Endothelial cell of umbilical vein (primary cell): ENCODE results near the gene CELF1. TPM values are rescaled to one million over a fixed set of nuclear protein-coding genes. Genes with fewer than 3 reads are reported as not detected.

ENCODE experiments used
- BruUV-seq: library from RNA; stranded (reverse); fragments of 400-500 nt; replicated peaks from 2 replicates; lab custom pipeline; 2021; lab: Mats Ljungman, UMichigan
- CTCF ChIA-PET: fragments of 300-600, 350-600 bp; sonication (Branson Sonifier 250); formaldehyde crosslinking; loops from one replicate; lab custom pipeline; 2021; ENCODE audit warnings: antibody characterized with exemption, inconsistent platforms; lab: Charles Lee
- POLR2A ChIA-PET: fragments of 300-600, 350-600 bp; sonication (Branson Sonifier 250); formaldehyde crosslinking; loops from one replicate; lab custom pipeline; 2021; ENCODE audit warnings: antibody characterized with exemption, inconsistent platforms; lab: Charles Lee
- DNase-seq: peaks from one replicate; pipeline ENCODE4 v3.0.0-alpha.2; 2011; ENCODE audit warnings: low read depth, low spot score
- FAIRE-seq: peaks from 2 replicates; lab custom pipeline; 2011; peaks lifted over from hg19 to GRCh38; lab: Jason Lieb, UNC
- H2AFZ ChIP-seq: 2 replicates; pipeline ENCODE4 v1.6.0; 2012; ENCODE audit warnings: low read depth, low read length, control low read depth, inconsistent platforms
- H3K27ac ChIP-seq: 2 replicates; pipeline ENCODE4 v1.5.1; 2011; ENCODE audit warnings: low read depth, mild to moderate bottlenecking, control low read depth, low read length, moderate library complexity; ENCODE audit not compliant: insufficient read depth
- H3K27me3 ChIP-seq, 2 experiments: 2 replicates each; pipeline versions ENCODE4 v1.6.0 to v1.6.1; 2011; ENCODE audit warnings: low read length in 2 of 2, mixed read lengths in 1 of 2; ENCODE audit not compliant: control insufficient read depth in 2 of 2, insufficient read depth in 2 of 2
- H3K36me3 ChIP-seq, 2 experiments: 2 replicates in 1 of 2; 3 replicates in 1 of 2; pipeline ENCODE4 v1.5.1; 2011; ENCODE audit warnings: low read length in 2 of 2, mild to moderate bottlenecking in 1 of 2, moderate library complexity in 1 of 2; ENCODE audit not compliant: control insufficient read depth in 2 of 2, insufficient read depth in 2 of 2; ENCODE audit errors: extremely low read depth in 1 of 2
- H3K4me1 ChIP-seq: 3 replicates; pipeline ENCODE4 v1.5.1; 2011; ENCODE audit warnings: mild to moderate bottlenecking, low read length; ENCODE audit not compliant: control insufficient read depth, insufficient read depth; ENCODE audit errors: extremely low read depth
- H3K4me2 ChIP-seq: 2 replicates; pipeline ENCODE4 v1.6.1; 2011; ENCODE audit warnings: low read length, control low read depth, mixed read lengths; ENCODE audit not compliant: insufficient read depth
- H3K4me3 ChIP-seq, 3 experiments: fragments of 200-600 bp in 1 of 3; sonication (generic), shearing (Covaris generic) in 1 of 3; replicated peaks in 1 of 3; 2 replicates each; pipeline ENCODE4 v1.5.1; 2011 to 2016; ENCODE audit warnings: control low read depth in 3 of 3, low read length in 3 of 3, mild to moderate bottlenecking in 2 of 3, inconsistent platforms in 1 of 3, low read depth in 1 of 3, moderate library complexity in 1 of 3; ENCODE audit not compliant: insufficient read depth in 1 of 3
- H3K79me2 ChIP-seq: 2 replicates; pipeline ENCODE4 v1.6.0; 2012; ENCODE audit warnings: low read length, inconsistent platforms; ENCODE audit not compliant: control insufficient read depth, insufficient read depth
- H3K9ac ChIP-seq: replicated peaks from 2 replicates; pipeline ENCODE3; 2011; ENCODE audit warnings: low read length, control low read depth; ENCODE audit not compliant: insufficient read depth; ENCODE audit errors: extremely low read depth
- H3K9me1 ChIP-seq: replicated peaks from 3 replicates; pipeline ENCODE4 v1.6.0; 2011; ENCODE audit warnings: mild to moderate bottlenecking, low read length; ENCODE audit not compliant: control insufficient read depth, insufficient read depth; ENCODE audit errors: extremely low read depth
- H3K9me3 ChIP-seq: replicated peaks from 2 replicates; pipeline ENCODE4 v1.5.1; 2012; ENCODE audit warnings: low read length, inconsistent platforms; ENCODE audit not compliant: control insufficient read depth, insufficient read depth
- H4K20me1 ChIP-seq: replicated peaks from 2 replicates; pipeline ENCODE3; 2011; ENCODE audit warnings: mild to moderate bottlenecking, low read length; ENCODE audit not compliant: control insufficient read depth, insufficient read depth; ENCODE audit errors: extremely low read depth
- EZH2 ChIP-seq: IDR thresholded peaks from 2 replicates; pipeline ENCODE4 v1.6.1; 2012; ENCODE audit warnings: borderline replicate concordance, low read depth, mild to moderate bottlenecking, moderate library complexity, low read length, inconsistent platforms; ENCODE audit not compliant: severe bottlenecking
- FOS ChIP-seq: IDR thresholded peaks from 2 replicates; pipeline ENCODE4 v1.6.1; 2011; ENCODE audit warnings: mild to moderate bottlenecking, low read length, moderate library complexity, borderline replicate concordance; ENCODE audit not compliant: insufficient read depth
- GATA2 ChIP-seq: IDR thresholded peaks from 2 replicates; pipeline ENCODE4 v1.7.0; 2011; ENCODE audit warnings: low read depth, mild to moderate bottlenecking, moderate library complexity, mixed read lengths, low read length; ENCODE audit not compliant: insufficient read length, insufficient read depth
- JUN ChIP-seq: IDR thresholded peaks from 2 replicates; pipeline ENCODE4 v1.6.1; 2011; ENCODE audit warnings: borderline replicate concordance, low read depth; ENCODE audit not compliant: insufficient read length, insufficient read depth
- MYC ChIP-seq: IDR thresholded peaks from one replicate; pipeline ENCODE4 v1.6.1; 2011; ENCODE audit warnings: mild to moderate bottlenecking, low read depth, low read length
- POLR2A ChIP-seq: IDR thresholded peaks from 2 replicates; pipeline ENCODE4 v1.6.1; 2012; ENCODE audit warnings: low read depth, mild to moderate bottlenecking, control low read depth, low read length
- POLR2AphosphoS5 ChIP-seq: IDR thresholded peaks from 2 replicates; pipeline ENCODE4 v1.6.1; 2012; ENCODE audit warnings: low read depth, mild to moderate bottlenecking, control low read depth, low read length, moderate library complexity; ENCODE audit not compliant: insufficient read depth
- dilution Hi-C: fragments of 300-500 bp; cut with MboI; formaldehyde crosslinking; loops from one replicate; pipeline ENCODE4 v1.15.0; 2019; ENCODE audit warnings: low sequenced_read_pairs; ENCODE audit not compliant: extremely low pct_ligation_motif_present
- intact Hi-C: fragments of 100-400 bp; cut with micrococcal nuclease; formaldehyde crosslinking; loops from one replicate; pipeline ENCODE4 v1.10.0; 2022
- polyA plus RNA-seq, 4 experiments: library from polyadenylated mRNA; depleted of rRNA in 3 of 4; stranded (reverse) in 3 of 4; unstranded in 1 of 4; fragments of >200 nt; gene quantifications; 2 replicates each; pipeline versions ENCODE4 v1.2.1 to v1.2.3, GENCODE V29; 2011 to 2012; ENCODE audit warnings: missing spikeins in 1 of 4
- total RNA-seq: library from RNA; stranded (reverse); gene quantifications from 2 replicates; pipeline ENCODE4 v1.2.3, GENCODE V29; 2021
- TF ChIP-seq, protein P1 (sequence below), 2 donors: IDR thresholded peaks; 1 replicate in 1 of 2; 2 replicates in 1 of 2; pipeline ENCODE4 v1.5.1; 2011; ENCODE audit warnings: low read length in 2 of 2, mild to moderate bottlenecking in 2 of 2, moderate library complexity in 2 of 2, control low read depth in 1 of 2, inconsistent platforms in 1 of 2, low read depth in 1 of 2; ENCODE audit not compliant: insufficient read depth in 1 of 2; ENCODE audit errors: extremely low read depth in 1 of 2
- TF ChIP-seq, protein P2 (sequence below): IDR thresholded peaks from 2 replicates; pipeline ENCODE4 v1.6.1; 2011; ENCODE audit not compliant: insufficient read depth, insufficient read length

CELF1 gene
- total and polyA plus RNA-seq, 2 donors (not counting 3 experiments of a cell fraction or from before 2014, with no cell fraction given), result 66.3 to 120 TPM

DNA sequence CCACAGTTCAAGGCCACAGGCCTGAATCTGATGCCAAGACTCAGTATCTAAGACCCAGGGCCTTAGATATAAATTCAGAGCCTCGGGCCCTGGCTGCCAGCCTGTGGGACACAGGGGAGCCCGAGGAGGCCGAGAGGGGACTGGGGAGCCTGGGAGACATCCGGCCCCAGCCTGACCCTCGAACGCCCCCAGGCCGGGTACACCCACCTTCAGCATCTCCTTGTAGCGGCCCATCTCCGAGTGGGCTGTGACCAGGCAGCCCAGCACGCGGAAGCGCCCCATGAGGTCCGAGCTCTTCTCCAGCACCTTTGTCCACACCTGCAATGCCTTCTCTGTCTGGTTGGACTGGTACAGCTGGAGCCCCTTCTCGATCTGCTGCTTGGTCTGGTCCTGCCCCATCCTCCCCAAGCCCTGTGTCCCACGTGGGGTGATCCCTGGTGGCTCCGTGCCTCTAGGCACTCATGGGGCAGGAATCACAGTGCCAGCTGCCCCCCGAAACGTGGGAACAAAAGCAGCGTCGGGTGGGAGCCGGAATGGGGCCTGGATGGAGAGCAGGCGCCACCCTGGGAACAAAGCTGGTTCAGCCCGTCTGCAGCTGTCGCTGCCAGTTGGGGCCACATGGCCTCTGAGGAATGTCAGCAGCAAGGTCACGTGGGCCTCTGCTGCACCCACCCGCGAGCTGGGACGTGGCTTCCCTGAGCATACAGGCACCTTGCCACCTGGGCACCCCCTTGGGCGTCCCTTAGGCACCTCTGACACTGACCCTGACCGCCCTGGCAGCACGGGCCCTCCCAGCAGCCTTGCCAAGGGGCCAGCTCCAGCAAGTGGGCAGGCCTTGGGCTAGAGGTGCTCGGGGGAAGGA lies 104.1 kb downstream of the CELF1 start, which contains the start of gene RAPSN:
RAPSN (minus strand) TSS at position 571 of the 862 bp plus-strand sequence; CDS start at position 399, 172 bp downstream.
- intact Hi-C loops, result no loop called here
- dilution Hi-C loops, result no loop called here
- H3K9ac ChIP-seq, result no peak within 1 kb of the TSS
- TF ChIP-seq POLR2A (no peak), MYC (no peak), EZH2 (no peak), GATA2 (no peak), JUN (no peak), FOS (no peak), POLR2AphosphoS5 (no peak)
- TF ChIP-seq, protein P1, sequence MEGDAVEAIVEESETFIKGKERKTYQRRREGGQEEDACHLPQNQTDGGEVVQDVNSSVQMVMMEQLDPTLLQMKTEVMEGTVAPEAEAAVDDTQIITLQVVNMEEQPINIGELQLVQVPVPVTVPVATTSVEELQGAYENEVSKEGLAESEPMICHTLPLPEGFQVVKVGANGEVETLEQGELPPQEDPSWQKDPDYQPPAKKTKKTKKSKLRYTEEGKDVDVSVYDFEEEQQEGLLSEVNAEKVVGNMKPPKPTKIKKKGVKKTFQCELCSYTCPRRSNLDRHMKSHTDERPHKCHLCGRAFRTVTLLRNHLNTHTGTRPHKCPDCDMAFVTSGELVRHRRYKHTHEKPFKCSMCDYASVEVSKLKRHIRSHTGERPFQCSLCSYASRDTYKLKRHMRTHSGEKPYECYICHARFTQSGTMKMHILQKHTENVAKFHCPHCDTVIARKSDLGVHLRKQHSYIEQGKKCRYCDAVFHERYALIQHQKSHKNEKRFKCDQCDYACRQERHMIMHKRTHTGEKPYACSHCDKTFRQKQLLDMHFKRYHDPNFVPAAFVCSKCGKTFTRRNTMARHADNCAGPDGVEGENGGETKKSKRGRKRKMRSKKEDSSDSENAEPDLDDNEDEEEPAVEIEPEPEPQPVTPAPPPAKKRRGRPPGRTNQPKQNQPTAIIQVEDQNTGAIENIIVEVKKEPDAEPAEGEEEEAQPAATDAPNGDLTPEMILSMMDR (IDR thresholded peaks at IDR 0.05; ENCODE audit: extremely low read depth in 1 of 2, insufficient read depth in 1 of 2, low read depth in 1 of 2, low read length in 2 of 2), result no peak
- TF ChIP-seq, protein P2, sequence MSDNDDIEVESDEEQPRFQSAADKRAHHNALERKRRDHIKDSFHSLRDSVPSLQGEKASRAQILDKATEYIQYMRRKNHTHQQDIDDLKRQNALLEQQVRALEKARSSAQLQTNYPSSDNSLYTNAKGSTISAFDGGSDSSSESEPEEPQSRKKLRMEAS, result no peak
- no peak within 1 kb of the TSS for H3K4me3 ChIP-seq
- ChIA-PET CTCF (interaction anchor here (0.6 to 1.2 kb wide), 3 partner anchors 18 to 76 kb away, joined by 3 to 5 read pairs (median 3); no protein-coding TSS in a partner anchor), POLR2A (no interaction called here)
- H3K27ac ChIP-seq, result no peak within 1 kb of the TSS
- H2AFZ ChIP-seq, result no peak within 1 kb of the TSS
- H3K79me2 ChIP-seq, result no peaks in the 10 kb centered on the region
- no peaks in the 10 kb centered on the region for H4K20me1 ChIP-seq
- H3K4me2 ChIP-seq, result no peak within 1 kb of the TSS
- peaks cover 0 to 2% of the 10 kb centered on the region in 2 experiments for H3K36me3 ChIP-seq
- no TSS peak for BruUV-seq
- no peaks in the 10 kb centered on the region for H3K4me1 ChIP-seq
- FAIRE-seq, result no peak
- H3K27me3 ChIP-seq, result no peaks in the 10 kb centered on the region
- H3K9me1 ChIP-seq, result no peaks in the 10 kb centered on the region
- H3K9me3 ChIP-seq, result no peaks in the 10 kb centered on the region
- no peak for DNase-seq
